ENCODE data around the gene LCLAT1.

DNA sequence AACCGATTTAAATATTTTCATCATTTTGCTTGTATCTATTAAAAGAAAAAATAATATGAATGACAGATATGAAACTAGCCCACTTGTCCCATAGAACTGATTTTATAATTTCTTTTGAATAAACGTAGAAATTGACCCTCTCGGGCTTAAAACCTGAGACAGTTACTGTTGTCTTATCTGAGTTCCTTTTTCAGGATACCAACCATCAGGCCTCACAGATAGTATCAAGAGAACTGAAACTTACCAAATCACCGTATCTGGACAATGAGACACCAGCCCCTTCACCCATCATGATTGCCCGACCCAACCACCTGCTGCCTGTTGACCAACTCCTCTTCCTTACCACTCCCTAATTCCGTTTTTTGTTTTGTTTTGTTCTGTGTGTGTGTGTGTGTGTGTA is 53.7 kb downstream of the LCLAT1 start:
- TF ChIP-seq, protein P1, sequence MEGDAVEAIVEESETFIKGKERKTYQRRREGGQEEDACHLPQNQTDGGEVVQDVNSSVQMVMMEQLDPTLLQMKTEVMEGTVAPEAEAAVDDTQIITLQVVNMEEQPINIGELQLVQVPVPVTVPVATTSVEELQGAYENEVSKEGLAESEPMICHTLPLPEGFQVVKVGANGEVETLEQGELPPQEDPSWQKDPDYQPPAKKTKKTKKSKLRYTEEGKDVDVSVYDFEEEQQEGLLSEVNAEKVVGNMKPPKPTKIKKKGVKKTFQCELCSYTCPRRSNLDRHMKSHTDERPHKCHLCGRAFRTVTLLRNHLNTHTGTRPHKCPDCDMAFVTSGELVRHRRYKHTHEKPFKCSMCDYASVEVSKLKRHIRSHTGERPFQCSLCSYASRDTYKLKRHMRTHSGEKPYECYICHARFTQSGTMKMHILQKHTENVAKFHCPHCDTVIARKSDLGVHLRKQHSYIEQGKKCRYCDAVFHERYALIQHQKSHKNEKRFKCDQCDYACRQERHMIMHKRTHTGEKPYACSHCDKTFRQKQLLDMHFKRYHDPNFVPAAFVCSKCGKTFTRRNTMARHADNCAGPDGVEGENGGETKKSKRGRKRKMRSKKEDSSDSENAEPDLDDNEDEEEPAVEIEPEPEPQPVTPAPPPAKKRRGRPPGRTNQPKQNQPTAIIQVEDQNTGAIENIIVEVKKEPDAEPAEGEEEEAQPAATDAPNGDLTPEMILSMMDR (IDR thresholded peaks at IDR 0.05) = no peak
- TF ChIP-seq POLR2A (IDR thresholded peaks at IDR 0.05) = no peak

All from adrenal gland (tissue), 5 donors.